Fibroblast of pulmonary artery (primary cell): ENCODE results near the gene UBTD1.
A peak's percentile ranks its signal among the peaks of the same experiment; 100 is the strongest.
"Not testable (repeated sequence)": the region's sequence is repeated elsewhere in the genome, so short reads cannot be mapped to it uniquely, and the experiment has no call there.

Experiments used
- DNase-seq: peaks from one replicate; pipeline ENCODE4 v3.0.0-alpha.2; 2010; ENCODE audit warnings: low read depth
- H3K4me3 ChIP-seq: replicated peaks from 2 replicates; pipeline ENCODE4 v1.5.1; 2011; ENCODE audit warnings: low read depth, mild to moderate bottlenecking, control low read depth, low read length, moderate library complexity
- TF ChIP-seq, protein P1 (sequence below): IDR thresholded peaks from 2 replicates; pipeline ENCODE4 v1.5.1; 2011; ENCODE audit warnings: mild to moderate bottlenecking, control low read depth, low read length, inconsistent platforms; ENCODE audit errors: missing control alignments

Gene UBTD1

DNA sequence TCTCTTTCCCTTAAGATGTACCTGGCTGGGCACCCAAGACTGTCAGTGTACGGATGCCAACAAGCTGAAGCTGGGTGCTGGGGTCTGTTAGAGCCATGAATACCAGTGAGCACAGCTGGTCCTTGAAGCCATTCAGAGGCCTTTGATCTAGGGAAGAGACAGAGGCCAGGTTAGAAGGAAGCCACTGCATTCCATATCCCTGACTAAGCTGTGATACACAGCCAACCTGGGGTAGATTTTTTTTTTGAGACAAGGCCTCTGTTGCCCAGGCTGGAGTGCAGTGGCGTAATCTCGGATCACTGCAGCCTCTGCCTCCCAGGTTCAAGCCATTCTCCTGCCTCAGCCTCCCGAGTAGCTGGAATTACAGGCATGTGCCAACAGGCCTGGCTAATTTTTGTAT, 32.0 kb upstream of the UBTD1 start:
- TF ChIP-seq, protein P1, sequence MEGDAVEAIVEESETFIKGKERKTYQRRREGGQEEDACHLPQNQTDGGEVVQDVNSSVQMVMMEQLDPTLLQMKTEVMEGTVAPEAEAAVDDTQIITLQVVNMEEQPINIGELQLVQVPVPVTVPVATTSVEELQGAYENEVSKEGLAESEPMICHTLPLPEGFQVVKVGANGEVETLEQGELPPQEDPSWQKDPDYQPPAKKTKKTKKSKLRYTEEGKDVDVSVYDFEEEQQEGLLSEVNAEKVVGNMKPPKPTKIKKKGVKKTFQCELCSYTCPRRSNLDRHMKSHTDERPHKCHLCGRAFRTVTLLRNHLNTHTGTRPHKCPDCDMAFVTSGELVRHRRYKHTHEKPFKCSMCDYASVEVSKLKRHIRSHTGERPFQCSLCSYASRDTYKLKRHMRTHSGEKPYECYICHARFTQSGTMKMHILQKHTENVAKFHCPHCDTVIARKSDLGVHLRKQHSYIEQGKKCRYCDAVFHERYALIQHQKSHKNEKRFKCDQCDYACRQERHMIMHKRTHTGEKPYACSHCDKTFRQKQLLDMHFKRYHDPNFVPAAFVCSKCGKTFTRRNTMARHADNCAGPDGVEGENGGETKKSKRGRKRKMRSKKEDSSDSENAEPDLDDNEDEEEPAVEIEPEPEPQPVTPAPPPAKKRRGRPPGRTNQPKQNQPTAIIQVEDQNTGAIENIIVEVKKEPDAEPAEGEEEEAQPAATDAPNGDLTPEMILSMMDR = no peak
- H3K4me3 ChIP-seq = no peak overlapping the region
- peak; percentile 24 for DNase-seq

DNA sequence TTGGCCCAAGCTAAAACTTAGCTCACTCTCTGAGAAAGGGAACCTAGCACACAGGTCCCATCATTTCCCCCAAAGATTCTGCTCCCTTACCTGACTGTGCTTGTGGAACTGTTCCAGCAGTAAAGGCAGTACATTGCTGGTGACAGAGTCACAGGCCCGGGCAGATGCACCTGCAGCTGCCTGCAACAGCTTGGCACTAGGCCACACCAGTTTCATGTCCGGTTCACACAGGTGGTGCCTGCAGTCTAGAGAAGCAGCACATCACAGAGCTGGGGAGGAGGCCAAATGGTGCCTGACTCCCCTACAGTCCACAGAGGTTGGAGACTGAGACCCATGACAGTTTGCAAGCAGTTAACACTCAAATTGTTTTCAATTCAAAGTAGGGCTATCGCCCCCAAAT, 30.6 kb upstream of the UBTD1 start:
- TF ChIP-seq, protein P1 = no peak
- no peak for DNase-seq
- no peak overlapping the region for H3K4me3 ChIP-seq

DNA sequence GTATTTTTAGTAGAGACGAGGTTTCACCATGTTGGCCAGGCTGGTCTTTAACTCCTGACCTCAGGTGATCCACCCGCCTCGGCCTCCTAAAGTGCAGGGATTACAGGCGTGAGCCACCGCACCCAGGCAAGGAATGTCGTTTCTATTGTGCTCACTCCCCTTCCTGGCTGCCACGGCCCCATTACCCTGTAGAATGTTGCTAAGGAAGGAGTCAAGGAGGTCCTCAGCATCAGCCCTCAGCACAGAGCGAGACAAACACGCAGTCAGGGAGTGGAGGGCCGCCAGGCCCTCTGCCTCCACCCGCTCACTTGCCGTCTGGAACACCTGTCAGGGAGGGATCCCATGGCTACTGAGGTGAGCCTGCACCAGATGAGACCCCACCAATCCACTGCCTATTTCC, 29.9 kb upstream of the UBTD1 start:
- DNase-seq = not testable (repeated sequence)

DNA sequence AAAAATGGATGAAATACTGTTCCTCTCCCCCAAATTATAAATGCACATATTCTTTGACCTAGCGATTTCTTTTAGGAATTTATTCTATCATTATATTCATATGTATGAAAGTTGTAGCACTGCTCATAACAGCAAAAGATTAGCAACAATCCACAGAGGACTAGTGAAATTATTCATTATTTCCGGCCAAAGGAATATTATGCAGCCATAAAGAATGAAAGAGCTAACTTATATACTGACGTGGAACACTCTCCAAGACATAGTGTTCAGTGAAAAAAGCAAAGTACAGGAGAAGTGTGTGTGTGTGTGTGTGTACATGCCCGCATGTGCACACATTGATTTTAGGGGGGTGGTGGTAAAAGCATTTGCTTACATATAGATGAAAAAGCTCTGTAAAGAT, 23.8 kb upstream of the UBTD1 start:
- TF ChIP-seq, protein P1 = no peak
- DNase-seq = no peak
- H3K4me3 ChIP-seq = no peak overlapping the region

More for the DNA sequence above, 29.9 kb upstream of the UBTD1 start:
- not testable (repeated sequence) for H3K4me3 ChIP-seq

DNA sequence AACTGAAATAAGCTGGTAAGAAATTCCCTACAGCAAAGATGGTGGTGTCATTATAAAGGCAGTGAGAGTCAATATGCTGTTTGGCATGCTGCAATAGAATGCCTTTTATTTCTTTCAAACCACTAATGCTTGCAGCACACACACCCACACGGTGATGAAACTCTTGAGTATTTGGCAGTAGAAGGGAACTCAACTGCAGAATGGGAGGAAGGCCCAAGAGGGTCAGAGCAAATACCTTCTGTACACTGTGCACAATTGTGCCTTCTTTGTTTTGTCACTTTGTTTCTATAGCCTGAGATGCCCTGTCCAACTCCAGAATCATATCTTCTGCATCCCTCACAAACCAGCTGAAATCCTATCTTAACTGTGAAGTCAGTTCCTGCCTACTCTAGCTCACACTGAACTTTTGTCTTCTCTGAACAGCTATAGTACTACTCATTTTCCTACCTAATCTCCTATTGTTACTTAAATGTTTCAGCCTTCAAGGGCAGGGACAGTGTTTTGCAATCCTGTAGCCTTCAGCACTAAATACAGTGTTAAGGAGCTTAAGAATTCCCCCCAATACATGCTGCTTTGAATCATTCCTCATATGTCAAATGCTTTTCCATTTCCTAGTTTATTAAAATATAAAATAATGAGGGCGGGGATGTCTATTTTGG, 22.7 kb upstream of the UBTD1 start:
- H3K4me3 ChIP-seq = no peak overlapping the region
- TF ChIP-seq, protein P1 = no peak
- DNase-seq = peak; percentile 92

DNA sequence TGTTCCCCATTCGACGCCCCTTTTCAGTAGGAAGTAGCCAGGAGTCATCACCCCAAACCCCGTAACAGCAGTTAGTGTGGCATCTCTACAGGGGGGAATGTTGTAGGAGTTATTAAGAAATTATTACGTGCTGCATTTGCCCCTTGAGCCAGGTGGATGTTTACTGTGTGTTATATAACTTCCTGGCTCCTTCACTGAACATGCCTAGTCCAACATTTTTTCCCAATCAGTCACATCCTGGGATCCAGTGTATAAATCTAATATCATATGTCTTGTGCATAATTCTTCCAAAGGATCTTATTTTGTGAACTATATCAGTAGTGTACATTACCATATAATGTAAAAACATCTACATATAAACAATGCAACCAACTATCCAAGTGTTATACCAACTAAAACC, 19.3 kb upstream of the UBTD1 start:
- not testable (repeated sequence) for H3K4me3 ChIP-seq, DNase-seq

DNA sequence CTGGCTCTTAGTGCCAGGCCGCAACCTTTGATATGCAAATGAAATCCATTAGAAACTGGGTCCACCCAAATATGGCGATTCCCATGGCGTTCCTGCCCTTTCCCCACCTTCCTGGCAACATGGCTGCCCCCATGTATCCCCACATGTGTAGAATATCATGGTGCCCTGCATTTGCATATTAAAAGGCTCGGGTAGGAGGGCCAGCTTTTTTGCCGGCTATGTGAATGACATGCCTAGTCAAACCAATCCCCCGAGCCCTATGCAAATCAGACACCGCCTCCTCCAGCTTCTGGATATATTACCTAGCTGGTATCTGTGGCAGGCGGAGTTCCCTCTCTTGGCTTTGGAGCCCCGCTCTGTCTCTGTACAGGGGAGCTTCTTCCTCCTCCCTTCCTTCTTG, 18.8 kb upstream of the UBTD1 start:
- no peak overlapping the region for H3K4me3 ChIP-seq
- TF ChIP-seq, protein P1 = no peak
- DNase-seq = no peak

DNA sequence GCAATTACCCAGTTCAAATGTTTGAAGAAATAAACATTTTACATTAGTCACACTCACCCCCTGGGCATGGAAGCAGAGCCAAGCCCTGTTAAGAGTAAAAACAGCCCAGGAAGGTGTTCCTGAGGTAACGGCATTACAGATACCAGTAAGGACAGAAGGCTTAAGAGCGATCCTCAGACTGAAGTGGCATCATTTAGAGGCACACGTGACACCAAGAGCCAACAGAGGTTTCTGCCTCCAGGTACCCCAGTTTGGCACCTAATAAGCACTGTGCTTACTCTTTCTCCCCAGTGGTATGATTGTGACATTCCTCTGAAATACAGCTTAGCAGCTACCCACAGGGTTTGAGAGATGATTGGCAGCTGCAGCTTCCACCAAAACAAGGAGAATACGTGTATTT, 17.7 kb upstream of the UBTD1 start:
- H3K4me3 ChIP-seq = no peak overlapping the region
- TF ChIP-seq, protein P1 = no peak
- DNase-seq = no peak
